Measurements from ENCODE around the gene RLBP1.

Gene RLBP1

DNA sequence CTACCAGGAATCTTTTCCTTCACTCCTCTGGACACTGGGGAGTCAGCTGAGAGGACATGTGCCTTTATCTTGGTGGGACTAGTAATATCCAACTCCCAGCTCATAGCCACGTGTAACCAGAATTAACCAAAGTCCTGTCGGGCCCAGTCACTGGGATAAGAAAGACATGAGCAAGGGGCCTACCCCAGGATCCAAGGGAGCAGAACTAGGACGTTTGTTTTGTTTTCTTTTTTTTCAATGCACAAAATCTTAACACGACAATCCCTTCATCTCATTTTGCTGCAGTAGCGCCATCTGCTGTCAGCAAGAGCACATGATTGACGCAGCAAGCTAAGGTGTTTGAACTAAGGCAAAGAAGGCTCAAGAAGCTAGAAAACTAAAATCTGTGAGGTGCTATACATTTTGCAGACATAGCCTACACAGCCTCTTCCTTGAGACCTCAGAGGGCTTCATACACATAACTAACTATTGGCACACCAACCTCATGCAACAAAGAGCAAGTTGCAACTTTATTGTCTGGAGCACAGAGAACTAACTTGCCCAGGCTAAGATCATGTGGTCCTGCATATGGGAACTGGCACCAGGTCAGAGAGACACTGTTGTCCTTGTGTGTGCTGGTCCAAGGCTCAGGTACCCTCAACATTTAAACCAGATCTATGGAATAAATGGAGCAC is 43.6 kb downstream of the RLBP1 start:
- peak; percentile 71 to 75 for DNase-seq

DNA sequence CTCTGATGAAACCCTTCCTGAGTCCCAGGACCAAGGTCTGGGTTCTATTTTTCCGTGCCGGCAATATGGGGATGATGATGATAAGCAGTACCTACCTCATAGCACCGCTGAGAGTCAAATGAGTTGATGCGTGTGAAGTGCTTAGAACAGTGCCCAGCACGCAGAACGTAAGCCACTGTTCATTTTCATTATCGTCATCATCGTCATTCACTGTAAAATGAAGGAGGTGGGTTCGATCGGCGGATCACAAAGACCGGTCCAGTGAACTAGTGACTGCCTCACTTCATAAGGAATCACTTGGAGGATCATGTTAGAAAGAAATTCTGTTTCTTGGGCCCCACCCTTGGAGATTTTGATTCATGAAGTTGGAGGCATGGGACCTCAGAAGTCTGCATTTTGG is 44.3 kb downstream of the RLBP1 start:
- DNase-seq = no peak

DNA sequence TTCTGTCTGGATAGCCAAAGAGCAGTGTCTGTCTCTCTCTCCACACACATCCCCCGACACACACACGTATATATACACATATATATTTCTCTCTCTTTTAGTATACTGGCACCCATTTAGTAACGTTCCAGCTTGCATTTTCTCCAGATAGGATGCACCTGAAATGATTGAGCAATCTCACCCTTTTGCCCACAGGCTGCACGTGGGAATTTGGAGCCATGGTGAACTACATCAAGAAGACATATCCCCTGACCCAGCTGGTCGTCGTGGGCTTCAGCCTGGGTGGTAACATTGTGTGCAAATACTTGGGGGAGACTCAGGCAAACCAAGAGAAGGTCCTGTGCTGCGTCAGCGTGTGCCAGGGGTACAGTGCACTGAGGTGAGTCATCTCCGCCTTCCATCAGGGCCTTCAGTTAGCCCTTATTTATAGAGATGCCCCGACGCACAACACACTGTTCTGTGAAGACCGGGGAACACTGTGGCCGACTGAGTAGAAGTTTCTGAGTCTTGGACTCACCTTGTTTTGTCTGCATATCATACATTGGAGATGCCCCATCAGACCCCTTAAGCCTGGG is 45.7 kb downstream of the RLBP1 start:
- no peak for DNase-seq

DNA sequence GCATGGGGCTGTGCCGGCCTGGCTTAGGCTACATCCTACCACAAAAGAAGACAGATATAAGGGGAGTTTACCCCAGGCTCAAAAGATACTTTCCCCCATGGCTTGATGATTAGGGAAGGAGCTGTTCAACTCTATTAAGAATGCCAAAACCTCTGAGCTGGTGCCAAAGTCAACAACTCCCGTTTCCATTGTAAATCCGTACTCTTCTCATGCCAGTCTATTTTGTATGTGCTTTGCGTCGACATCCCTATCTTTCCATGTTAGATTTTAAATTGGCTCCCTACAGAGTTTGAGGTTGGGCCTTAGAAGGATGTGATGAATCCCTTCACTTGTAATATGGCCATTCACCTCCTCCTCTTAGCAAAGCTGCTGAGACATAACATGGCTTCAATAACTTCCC is 46.9 kb downstream of the RLBP1 start:
- DNase-seq = no peak

DNA sequence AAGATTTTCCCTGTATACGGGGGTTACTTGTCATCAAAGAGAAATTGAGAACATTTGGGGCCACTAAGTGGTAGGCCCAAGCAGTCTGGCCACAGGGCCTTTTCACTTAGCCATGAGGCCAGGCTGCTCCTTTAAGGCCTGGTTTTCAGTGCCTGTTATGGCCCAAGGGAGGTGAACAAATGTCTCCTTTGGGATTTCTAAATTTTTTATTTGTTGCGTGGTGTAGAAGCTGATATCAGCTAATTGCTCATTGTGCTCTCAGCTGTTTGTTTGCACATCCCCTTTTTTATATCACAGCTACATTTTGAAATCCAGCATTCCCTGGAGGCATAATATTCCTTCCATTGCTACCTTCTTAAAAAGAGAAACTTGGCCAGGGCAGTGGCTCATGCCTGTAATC is 48.5 kb downstream of the RLBP1 start:
- no peak for DNase-seq

DNA sequence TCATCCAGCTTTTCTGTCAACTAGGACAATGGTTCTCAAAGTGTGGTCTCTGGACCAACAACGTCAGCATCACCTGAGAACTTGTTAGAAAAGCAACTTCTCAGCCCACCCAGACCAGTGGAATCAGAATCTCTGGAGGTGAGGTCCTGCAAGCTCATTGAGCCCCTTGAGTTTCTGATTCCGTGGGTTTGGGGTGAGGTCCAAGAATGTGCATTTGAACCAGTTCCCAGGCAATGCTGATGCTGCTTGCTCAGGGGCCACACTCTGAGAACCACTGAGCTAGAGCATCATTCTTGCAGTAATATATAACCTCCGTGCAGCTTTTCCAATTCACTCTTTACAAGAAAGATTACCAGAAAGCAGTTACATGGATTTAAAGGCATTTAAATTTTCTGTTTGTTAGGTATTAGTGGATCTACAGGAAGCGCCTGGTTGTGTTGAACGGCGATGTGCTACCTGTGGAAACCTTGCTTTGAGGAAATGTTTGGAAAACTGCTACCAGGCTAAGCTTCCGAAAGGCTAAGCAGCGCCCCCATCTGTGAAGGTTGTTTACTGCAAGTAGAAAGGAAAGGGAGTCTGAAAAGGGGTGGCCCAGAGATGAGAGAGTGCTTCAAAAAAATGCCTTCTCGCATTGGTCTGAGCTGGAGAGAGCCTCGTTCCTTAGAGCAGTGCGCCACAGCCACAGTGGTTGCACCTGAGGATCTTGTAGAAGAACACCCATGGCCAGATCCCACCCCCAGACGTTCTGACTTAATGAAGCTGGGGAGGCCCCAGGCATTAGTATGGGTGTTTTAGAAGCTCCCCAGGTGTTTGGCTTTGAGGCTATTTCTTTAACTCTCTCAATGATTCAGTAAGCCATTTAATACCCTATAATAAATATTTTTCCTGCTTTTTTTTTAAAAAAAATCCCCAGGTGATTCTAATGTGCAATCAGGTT is 50.0 kb downstream of the RLBP1 start:
- DNase-seq = peak; percentile 40 to 50

DNA sequence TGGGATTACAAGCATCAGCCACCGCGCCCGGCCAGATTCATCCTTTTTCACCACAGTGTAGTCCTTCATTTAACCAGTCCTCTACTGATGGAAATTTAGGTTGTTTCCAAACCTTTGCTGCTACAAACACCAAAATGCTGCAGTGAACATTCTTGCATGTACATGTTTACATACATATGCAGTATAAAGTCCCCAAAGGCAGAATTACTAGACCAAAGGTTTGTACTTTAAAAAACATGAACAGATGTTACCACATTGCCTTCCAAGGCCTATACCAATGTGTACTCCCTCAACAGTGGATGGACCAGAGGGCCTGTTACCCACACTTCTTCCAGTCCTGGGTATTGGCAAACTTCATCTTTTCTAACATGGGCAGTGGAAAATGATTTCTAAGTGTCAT is 51.0 kb downstream of the RLBP1 start:
- no peak for DNase-seq

DNA sequence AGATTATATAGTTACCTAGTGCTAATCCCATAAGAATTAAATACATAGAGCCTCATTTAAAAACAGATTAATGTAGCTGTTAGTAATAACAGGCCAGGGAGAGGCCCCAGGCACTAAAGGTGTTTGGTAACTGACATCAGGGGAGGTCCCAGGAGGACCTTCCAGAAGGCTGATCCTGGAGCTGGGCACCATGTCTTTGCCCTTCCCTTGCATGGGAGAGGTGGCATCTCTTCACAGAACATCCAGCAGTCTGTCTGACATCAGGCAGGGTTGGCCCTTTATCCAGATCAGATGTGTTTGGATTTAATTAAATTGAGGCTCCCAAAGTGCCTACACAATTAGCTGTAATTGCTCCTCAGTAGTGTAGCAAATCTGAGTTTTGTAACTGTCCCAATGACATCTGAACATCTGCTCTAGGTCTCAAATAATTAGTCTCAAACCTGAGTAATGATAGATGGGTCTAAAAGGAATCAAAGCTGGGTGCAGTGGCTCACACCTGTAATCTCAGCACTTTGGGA is 53.0 kb downstream of the RLBP1 start:
- DNase-seq = no peak

DNA sequence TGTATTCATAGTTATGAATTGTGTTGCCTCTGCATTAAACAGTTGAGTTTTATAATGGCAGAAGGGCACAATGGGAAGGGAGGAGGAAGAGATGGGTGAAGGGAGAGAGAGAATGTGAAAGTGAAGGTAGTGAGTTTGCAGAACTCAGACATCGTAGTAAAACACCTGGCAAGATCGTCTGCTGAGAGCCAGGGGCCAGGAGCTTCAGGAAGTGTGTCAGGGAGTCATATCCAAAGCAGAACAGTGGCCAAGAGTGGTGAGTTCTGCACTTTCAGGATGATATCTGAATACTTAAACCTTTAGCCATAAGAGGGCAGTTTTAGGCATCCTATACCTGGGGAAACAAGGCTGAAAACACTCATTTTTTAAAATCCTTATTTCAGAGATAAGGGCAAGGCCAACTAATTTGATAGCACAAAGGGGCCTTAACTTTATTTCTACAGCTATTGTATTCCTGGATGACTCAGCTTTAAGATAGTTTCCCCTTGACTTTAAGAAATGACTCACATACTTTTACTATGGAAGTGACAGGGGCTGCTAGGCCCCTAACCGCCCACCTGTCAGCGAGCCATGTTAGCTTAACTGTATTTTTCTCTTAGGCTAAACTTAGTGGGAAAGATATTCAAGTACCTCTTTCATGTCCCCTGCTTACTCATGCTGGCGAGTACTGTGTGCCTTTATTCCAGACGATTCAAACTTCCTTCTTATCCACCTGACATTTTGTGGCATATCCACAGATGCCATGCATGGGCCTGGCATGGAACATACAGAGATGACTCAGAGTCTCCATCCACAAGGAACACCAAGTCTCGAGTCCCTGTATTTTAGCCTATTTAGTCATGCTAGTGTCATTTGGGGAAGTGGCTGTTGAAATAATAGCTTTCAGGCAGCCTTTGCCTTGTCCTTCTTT is 53.9 kb downstream of the RLBP1 start:
- DNase-seq = peak; percentile 73 to 77

DNA sequence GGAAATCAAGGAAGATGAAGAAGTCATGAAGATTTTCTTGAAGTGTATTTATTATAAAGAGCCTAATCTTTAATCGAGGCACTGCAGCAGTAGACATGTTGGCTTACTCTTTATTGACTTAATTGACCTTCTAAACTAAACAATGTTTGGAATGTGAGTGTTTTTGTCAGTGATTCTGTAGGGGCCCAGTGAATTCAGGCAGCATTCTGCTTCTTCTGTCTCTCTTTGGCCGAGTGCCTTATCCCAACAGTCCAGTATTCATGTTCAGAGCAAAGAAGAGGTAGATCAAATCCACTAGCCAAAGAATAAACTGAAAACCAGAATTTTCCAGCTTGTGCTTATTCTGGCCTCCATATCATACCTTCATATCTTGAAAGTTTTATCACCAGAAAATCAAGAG is 55.7 kb downstream of the RLBP1 start:
- no peak for DNase-seq

DNA sequence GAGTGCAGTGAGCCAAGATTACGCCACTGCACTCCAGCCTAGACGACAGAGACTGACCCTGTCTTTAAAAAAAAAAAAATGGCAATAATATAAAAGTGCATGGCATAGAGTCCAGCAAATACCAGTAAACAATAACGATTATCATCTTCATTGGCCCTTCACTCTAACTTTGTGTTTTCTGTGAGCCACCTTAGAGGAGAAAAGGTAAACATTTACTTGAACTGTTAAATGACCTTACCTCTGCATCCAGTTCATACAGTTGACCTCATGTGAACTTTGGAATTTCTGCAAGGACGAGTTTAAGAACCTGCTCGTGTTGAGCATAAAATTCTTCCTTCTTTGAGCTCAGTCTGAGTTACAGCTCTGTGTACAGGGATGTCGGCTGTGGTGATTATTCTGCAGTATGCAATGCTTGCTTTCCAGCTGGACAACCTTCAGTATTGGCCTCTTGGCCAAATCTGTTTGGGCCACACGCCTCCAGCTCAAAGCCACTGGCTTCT is 56.6 kb downstream of the RLBP1 start:
- no peak for DNase-seq

DNA sequence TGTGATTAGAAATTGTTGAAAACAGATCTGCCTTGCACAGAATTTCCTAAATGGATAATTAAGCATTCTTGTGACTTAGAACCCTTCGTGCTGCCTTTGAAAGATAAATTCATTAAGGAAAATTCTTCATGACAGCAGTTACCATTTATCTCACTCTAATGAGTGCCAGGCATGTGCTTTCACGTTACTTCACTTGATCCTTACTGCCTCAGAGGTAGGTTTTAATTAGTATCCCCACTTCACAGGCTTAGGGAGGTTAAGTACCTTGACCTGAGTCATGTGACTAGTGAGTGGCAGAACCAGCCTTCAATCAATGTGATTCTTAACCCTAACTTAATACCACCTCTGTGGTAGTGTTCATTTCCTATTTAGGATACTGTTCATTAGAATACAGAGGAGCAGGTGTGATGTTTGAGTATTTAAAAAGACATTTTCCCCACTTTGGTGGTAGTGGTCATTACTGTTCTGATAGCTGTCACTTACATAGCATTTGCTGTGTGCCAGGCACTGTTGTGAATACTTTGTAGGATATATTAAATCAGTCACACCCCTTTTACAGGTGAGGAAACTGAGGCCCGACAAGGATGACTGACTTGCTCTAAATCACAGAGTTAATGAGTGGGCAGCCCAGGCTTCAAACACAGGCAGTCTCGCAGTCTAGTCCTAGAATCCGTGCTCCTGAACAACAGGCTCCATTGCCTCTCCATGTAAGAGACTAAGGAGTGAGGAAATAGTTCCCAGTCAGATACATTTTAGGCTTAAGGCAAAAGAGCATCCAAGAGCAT is 57.9 kb downstream of the RLBP1 start:
- no peak for DNase-seq

DNA sequence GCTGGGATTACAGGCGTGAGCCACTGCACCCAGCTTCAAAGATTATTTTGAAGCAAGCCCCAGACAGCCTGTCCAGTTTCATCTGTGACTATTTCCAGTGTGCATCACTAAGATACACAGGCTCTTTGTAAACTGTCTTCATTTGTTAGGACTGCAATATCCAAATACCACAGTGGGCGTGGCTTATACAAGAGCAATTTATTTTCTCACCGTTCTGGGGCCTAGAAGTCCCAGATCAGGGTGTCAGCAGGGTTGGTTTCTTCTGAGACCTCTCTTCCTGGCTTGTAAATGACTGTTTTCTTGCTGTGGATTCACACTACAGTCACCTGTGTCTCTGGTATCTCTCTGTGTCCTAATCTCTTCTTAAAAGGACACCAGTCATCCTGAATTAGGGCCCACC is 59.7 kb downstream of the RLBP1 start:
- no peak for DNase-seq
